NB4 (cell line): Measurements from ENCODE around the gene CLTCL1.

Experiments used
- CTCF ChIP-seq: IDR thresholded peaks from one replicate; pipeline ENCODE4 v1.5.1; 2012; ENCODE audit warnings: low read depth, low read length
- MAX ChIP-seq: IDR thresholded peaks from 2 replicates; pipeline ENCODE4 v1.6.1; 2011; ENCODE audit warnings: low read depth, low read length
- POLR2A ChIP-seq: IDR thresholded peaks from 2 replicates; pipeline ENCODE4 v1.6.1; 2011; ENCODE audit warnings: mild to moderate bottlenecking; ENCODE audit not compliant: insufficient read length; ENCODE audit errors: extremely low read depth

GRCh38 chr22:19307872-19308271 is 16.4 kb upstream of the CLTCL1 start:
- TF ChIP-seq CTCF (no peak), MAX (no peak), POLR2A (no peak)
